ENCODE measurements around the gene PEX3. TPM values are rescaled to one million over a fixed set of nuclear protein-coding genes. Genes with fewer than 3 reads are reported as not detected.

The PEX3 gene, protein sequence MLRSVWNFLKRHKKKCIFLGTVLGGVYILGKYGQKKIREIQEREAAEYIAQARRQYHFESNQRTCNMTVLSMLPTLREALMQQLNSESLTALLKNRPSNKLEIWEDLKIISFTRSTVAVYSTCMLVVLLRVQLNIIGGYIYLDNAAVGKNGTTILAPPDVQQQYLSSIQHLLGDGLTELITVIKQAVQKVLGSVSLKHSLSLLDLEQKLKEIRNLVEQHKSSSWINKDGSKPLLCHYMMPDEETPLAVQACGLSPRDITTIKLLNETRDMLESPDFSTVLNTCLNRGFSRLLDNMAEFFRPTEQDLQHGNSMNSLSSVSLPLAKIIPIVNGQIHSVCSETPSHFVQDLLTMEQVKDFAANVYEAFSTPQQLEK
- total RNA-seq (2021; ENCODE audit: unreplicated experiment) (12.9 TPM), Bru-seq, nascent RNA (percentile 65 among the genes with signal in this experiment), BruChase-seq, experiment 1, labeled RNA remaining after a 6-hour chase (percentile 63 among the genes with signal in this experiment), BruChase-seq, experiment 2, labeled RNA remaining after a 2-hour chase (percentile 72 among the genes with signal in this experiment)
- 7.2 and 8.2 TPM in 2 replicates for polyA plus RNA-seq (2012)
- long read RNA-seq, transcript PEX3-201 (12 exons, 1,969 nt): major isoform, 45 of 57 reads
- long read RNA-seq, partial matches to known transcripts: 7 of 57 reads
- long read RNA-seq, other reads (novel, unspliced or antisense): 5 of 57 reads

DNA sequence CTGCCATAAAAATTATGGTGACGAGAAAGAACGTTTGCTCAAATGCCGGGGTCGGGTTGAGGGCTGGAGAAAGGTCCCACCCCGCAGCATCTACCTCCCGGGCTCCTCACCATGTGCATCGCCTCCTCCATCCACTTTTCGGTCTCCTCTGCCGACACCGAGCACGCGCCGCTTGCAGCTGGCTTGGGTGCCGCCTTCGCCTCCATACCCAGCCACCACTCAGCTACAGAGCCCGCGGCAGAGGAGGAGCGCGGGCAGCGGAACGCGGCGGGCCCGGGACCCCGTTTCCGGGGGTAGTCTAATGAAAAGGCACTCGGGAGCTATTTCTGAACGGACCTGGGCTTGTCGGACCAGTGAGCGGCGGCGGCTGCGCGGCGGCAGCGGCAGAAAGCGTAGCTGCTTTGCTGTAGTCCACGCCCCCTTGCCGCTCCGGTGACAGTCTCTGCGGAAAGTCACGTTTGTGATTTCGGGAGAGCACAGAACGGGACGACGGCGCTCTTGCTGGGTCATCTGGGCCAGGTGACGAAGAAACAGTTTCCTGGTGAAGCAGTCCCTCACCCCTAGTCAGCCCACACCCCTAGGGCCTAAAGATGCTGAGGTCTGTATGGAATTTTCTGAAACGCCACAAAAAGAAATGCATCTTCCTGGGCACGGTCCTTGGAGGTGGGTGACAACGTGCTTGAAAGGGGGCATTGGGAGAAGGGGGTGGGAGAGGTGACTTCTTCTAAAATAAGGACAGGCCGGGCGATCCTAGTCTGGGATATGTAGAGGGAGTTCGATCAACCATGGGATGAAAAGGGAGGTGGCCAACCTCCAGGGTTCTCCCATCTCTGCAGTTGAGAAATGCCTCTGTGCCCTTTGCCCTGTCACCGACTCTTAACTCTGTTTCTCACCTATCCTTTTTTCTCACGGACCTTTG is at the start of gene PEX3, which contains the start of gene ADAT2:
TSS of gene PEX3 (plus strand) at position 353 of the 919 bp plus-strand sequence. CDS start at position 591, 238 bp downstream.
TSS of gene ADAT2 (minus strand) at position 243 of the 919 bp plus-strand sequence. CDS start at position 206, 37 bp downstream.
- Histone ChIP-seq H4K20me1 (ENCODE audit: insufficient read depth) (no peaks in the 10 kb centered on the region), H3K36me3 (ENCODE audit: control insufficient read depth in 1 of 2, insufficient read depth in 2 of 2, low read length in 2 of 2) (no peaks in the 10 kb centered on the region), H2AFZ (ENCODE audit: low read depth, low read length, poor library complexity, severe bottlenecking) (peak within 1 kb of the TSS; percentile 68), H3K4me3 (replicated peaks in 1 of 2; ENCODE audit: low read depth in 1 of 2, low read length in 2 of 2) (peak within 1 kb of the TSS; percentile 62 to 95), H3K27me3 (ENCODE audit: insufficient read depth, low read length) (no peaks in the 10 kb centered on the region), H3K9me3 (ENCODE audit: control insufficient read depth in 1 of 2, insufficient read depth in 1 of 2, low read depth in 1 of 2, low read length in 2 of 2) (no peaks in the 10 kb centered on the region), H3K27ac (ENCODE audit: low read depth, low read length) (peak within 1 kb of the TSS; percentile 51), H3K79me2 (ENCODE audit: insufficient read depth, low read length) (peaks cover 61% of the 10 kb centered on the region), H3K4me1 (ENCODE audit: control insufficient read depth in 1 of 2, insufficient read depth in 2 of 2, low read length in 2 of 2) (peaks cover 2 to 16% of the 10 kb centered on the region in 2 experiments; a peak in 2 of 4 replicates), H3K9me2 (ENCODE audit: insufficient read depth) (no peaks in the 10 kb centered on the region), H3K9ac (ENCODE audit: low read length) (peak within 1 kb of the TSS; percentile 97), H3K4me2 (ENCODE audit: low read length) (peak within 1 kb of the TSS; percentile 78)
- POLR2A ChIA-PET: interaction anchor here (0.5 to 0.8 kb wide), 2 partner anchors 45 to 786 kb away, joined by 3 read pairs; no protein-coding TSS in a partner anchor
- RAD21 ChIA-PET (ENCODE audit: low non-redundant PET in 1 of 2, low total read pairs in 2 of 2, uncharacterized antibody in 2 of 2, unreplicated experiment in 2 of 2): no interaction called here
- ATAC-seq (peak; percentile 98), DNase-seq (ENCODE audit: low read depth, low spot score) (peak; percentile 90)
- BruUV-seq (replicated peaks): TSS peak; percentile 66
- intact Hi-C loops (cut with micrococcal nuclease): loop anchor here (2.0 kb wide), 2 partner anchors 60 to 562 kb away; partner anchors contain the start of gene FUCA2
- CTCF ChIA-PET: interaction anchor here (1.0 to 1.7 kb wide), 2 partner anchors 24 to 976 kb away, joined by 3 to 5 read pairs; no protein-coding TSS in a partner anchor
- TF ChIP-seq FOSL1 (IDR thresholded peaks at IDR 0.05; ENCODE audit: low read depth): peak; percentile 53; the same call in 1 of the 2 replicates
- peak; percentile 52 for TF ChIP-seq POLR2A (IDR thresholded peaks at IDR 0.05; ENCODE audit: borderline replicate concordance, extremely low read depth, insufficient read depth, insufficient read length)
- no peak for TF ChIP-seq EZH2 (IDR thresholded peaks at IDR 0.05)
- TF ChIP-seq TCF7L2 (IDR thresholded peaks at IDR 0.05; ENCODE audit: borderline replicate concordance, extremely low read depth, insufficient read depth, insufficient read length): peak; percentile 86
- TF ChIP-seq JUND (IDR thresholded peaks at IDR 0.05): peak; percentile 54; the same call in 1 of the 2 replicates
- TF ChIP-seq CBX3 (IDR thresholded peaks at IDR 0.05; ENCODE audit: low read depth): peak; percentile 100
- peak; percentile 53; the same call in 1 of the 2 replicates for TF ChIP-seq CEBPB (IDR thresholded peaks at IDR 0.05; ENCODE audit: low read depth)
- no peak for TF ChIP-seq EZH2phosphoT487 (IDR thresholded peaks at IDR 0.05; ENCODE audit: borderline replicate concordance)
- TF ChIP-seq, protein P1, sequence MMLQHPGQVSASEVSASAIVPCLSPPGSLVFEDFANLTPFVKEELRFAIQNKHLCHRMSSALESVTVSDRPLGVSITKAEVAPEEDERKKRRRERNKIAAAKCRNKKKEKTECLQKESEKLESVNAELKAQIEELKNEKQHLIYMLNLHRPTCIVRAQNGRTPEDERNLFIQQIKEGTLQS (IDR thresholded peaks at IDR 0.05): no peak; the same call in 1 of the 2 replicates
- TF ChIP-seq, protein P2, sequence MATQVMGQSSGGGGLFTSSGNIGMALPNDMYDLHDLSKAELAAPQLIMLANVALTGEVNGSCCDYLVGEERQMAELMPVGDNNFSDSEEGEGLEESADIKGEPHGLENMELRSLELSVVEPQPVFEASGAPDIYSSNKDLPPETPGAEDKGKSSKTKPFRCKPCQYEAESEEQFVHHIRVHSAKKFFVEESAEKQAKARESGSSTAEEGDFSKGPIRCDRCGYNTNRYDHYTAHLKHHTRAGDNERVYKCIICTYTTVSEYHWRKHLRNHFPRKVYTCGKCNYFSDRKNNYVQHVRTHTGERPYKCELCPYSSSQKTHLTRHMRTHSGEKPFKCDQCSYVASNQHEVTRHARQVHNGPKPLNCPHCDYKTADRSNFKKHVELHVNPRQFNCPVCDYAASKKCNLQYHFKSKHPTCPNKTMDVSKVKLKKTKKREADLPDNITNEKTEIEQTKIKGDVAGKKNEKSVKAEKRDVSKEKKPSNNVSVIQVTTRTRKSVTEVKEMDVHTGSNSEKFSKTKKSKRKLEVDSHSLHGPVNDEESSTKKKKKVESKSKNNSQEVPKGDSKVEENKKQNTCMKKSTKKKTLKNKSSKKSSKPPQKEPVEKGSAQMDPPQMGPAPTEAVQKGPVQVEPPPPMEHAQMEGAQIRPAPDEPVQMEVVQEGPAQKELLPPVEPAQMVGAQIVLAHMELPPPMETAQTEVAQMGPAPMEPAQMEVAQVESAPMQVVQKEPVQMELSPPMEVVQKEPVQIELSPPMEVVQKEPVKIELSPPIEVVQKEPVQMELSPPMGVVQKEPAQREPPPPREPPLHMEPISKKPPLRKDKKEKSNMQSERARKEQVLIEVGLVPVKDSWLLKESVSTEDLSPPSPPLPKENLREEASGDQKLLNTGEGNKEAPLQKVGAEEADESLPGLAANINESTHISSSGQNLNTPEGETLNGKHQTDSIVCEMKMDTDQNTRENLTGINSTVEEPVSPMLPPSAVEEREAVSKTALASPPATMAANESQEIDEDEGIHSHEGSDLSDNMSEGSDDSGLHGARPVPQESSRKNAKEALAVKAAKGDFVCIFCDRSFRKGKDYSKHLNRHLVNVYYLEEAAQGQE (IDR thresholded peaks at IDR 0.05; ENCODE audit: low read depth): no peak
- peak; percentile 47; the same call in 1 of the 2 replicates for TF ChIP-seq EGR1 (IDR thresholded peaks at IDR 0.05; ENCODE audit: low read depth)
- TF ChIP-seq ZNF274 (IDR thresholded peaks at IDR 0.05; ENCODE audit: low read depth, low read length): no peak
- peak; percentile 88 for TF ChIP-seq SRF (IDR thresholded peaks at IDR 0.05; ENCODE audit: low read depth)
- peak; percentile 79 for TF ChIP-seq POLR2AphosphoS5 (IDR thresholded peaks at IDR 0.05; ENCODE audit: low read depth, low read length)
- peak; percentile 40; the same call in 1 of the 2 replicates for TF ChIP-seq RAD21 (IDR thresholded peaks at IDR 0.05; ENCODE audit: low read depth)
- TF ChIP-seq YY1 (IDR thresholded peaks at IDR 0.05; ENCODE audit: extremely low read depth, insufficient replicate concordance, low read depth, low read length): peak; percentile 89
- no peak; the same call in 1 of the 2 replicates for TF ChIP-seq ZFX (IDR thresholded peaks at IDR 0.05)

All from HCT116 (cell line).